B cell (primary cell): ENCODE results near the gene CTSH. TPM values are rescaled to one million over a fixed set of nuclear protein-coding genes. Genes with fewer than 3 reads are reported as not detected.
A peak's percentile ranks its signal among the peaks of the same experiment; 100 is the strongest.

Source experiments
- ATAC-seq: fragments of 200-7000 bp; cut with Tn5 transposase; one replicate; pipeline ENCODE4 v1.10.0; 2021; ENCODE audit warnings: low read depth, mild to moderate bottlenecking, moderate number of reproducible peaks, moderate library complexity
- CTCF ChIA-PET: fragments of 350-600 bp; sonication (Branson Sonifier 250); formaldehyde crosslinking; loops from one replicate; lab custom pipeline; 2021; ENCODE audit warnings: antibody characterized with exemption, inconsistent platforms; lab: Charles Lee
- POLR2A ChIA-PET: fragments of 350-600 bp; sonication (Branson Sonifier 250); formaldehyde crosslinking; loops from one replicate; lab custom pipeline; 2021; ENCODE audit warnings: antibody characterized with exemption; lab: Charles Lee
- DNase-seq: peaks from one replicate; pipeline ENCODE4 v3.0.0; 2013
- H2AFZ ChIP-seq: 2 replicates; pipeline ENCODE4 v1.6.1; 2012; ENCODE audit warnings: mild to moderate bottlenecking, low read depth, low read length; ENCODE audit not compliant: insufficient read depth, poor library complexity, severe bottlenecking
- H3K27ac ChIP-seq, 2 donors: 1 replicate in 1 of 2; 2 replicates in 1 of 2; pipeline ENCODE4 v1.5.1; 2012 to 2013; ENCODE audit warnings: low read length in 2 of 2, mild to moderate bottlenecking in 2 of 2, moderate library complexity in 1 of 2
- H3K27me3 ChIP-seq, 4 experiments: fragments of 200-600 bp in 1 of 4; sonication (generic) in 1 of 4; replicated peaks in 1 of 4; 1 replicate in 2 of 4; 2 replicates in 2 of 4; pipeline versions ENCODE4 v1.6.1 to v1.7.0; 2013 to 2016; ENCODE audit warnings: low read length in 3 of 4, mild to moderate bottlenecking in 2 of 4, mixed read lengths in 1 of 4, moderate library complexity in 1 of 4; ENCODE audit not compliant: insufficient read depth in 4 of 4, control insufficient read depth in 3 of 4; ENCODE audit errors: control extremely low read depth in 1 of 4
- H3K36me3 ChIP-seq, 2 experiments: replicated peaks in 1 of 2; 1 replicate in 1 of 2; 2 replicates in 1 of 2; pipeline versions ENCODE4 v1.6.1 to v1.7.1; 2013; ENCODE audit warnings: low read length in 1 of 2; ENCODE audit not compliant: insufficient read depth in 2 of 2, control insufficient read depth in 1 of 2; ENCODE audit errors: control extremely low read depth in 1 of 2, extremely low read depth in 1 of 2
- H3K4me1 ChIP-seq, 2 donors: fragments of 200-600 bp in 1 of 2; sonication (generic) in 1 of 2; 1 replicate in 1 of 2; 2 replicates in 1 of 2; pipeline versions ENCODE4 v1.5.1 to v1.6.1; 2013 to 2017; ENCODE audit warnings: low read length in 2 of 2; ENCODE audit not compliant: control insufficient read depth in 2 of 2, insufficient read depth in 2 of 2
- H3K4me2 ChIP-seq: replicated peaks from 2 replicates; pipeline ENCODE3; 2012; ENCODE audit warnings: mild to moderate bottlenecking, low read depth, low read length; ENCODE audit not compliant: poor library complexity, severe bottlenecking
- H3K4me3 ChIP-seq, 5 experiments: fragments of 200-600 bp in 1 of 5; sonication (generic) in 1 of 5; 1 replicate in 3 of 5; 2 replicates in 2 of 5; pipeline versions ENCODE4 v1.5.1 to v1.7.0; 2011 to 2016; ENCODE audit warnings: low read length in 4 of 5, mild to moderate bottlenecking in 4 of 5, low read depth in 2 of 5, control low read depth in 1 of 5, moderate library complexity in 1 of 5; ENCODE audit not compliant: insufficient read depth in 1 of 5; ENCODE audit errors: control extremely low read depth in 1 of 5, extremely low read depth in 1 of 5
- H3K79me2 ChIP-seq: fragments of 200-600 bp; sonication (generic); one replicate; pipeline ENCODE4 v1.6.0; 2016; ENCODE audit warnings: low read length; ENCODE audit not compliant: control insufficient read depth, insufficient read depth
- H3K9ac ChIP-seq: fragments of 200-600 bp; sonication (generic); 2 replicates; pipeline ENCODE4 v1.6.1; 2017; ENCODE audit warnings: mild to moderate bottlenecking, low read length, moderate library complexity
- H3K9me3 ChIP-seq, 3 donors: one replicate each; pipeline versions ENCODE4 v1.6.1 to v1.7.1; 2013; ENCODE audit warnings: low read length in 2 of 3; ENCODE audit not compliant: control insufficient read depth in 2 of 3, insufficient read depth in 1 of 3; ENCODE audit errors: control extremely low read depth in 1 of 3
- H4K20me1 ChIP-seq: 2 replicates; pipeline ENCODE4 v1.6.0; 2012; ENCODE audit warnings: mild to moderate bottlenecking, low read length; ENCODE audit not compliant: insufficient read depth, control insufficient read depth, poor library complexity, severe bottlenecking
- H3K27ac Mint-ChIP-seq: one replicate; pipeline ENCODE4 v1.8.0; 2021; ENCODE audit warnings: mixed read lengths
- H3K27me3 Mint-ChIP-seq: one replicate; pipeline ENCODE4 v1.8.0; 2021; ENCODE audit warnings: mixed read lengths
- H3K4me1 Mint-ChIP-seq: one replicate; pipeline ENCODE4 v1.8.0; 2021; ENCODE audit warnings: mixed read lengths
- H3K4me3 Mint-ChIP-seq: one replicate; pipeline ENCODE4 v1.8.0; 2021; ENCODE audit warnings: mixed read lengths
- H3K9me3 Mint-ChIP-seq: one replicate; pipeline ENCODE4 v1.8.0; 2022; ENCODE audit warnings: mixed read lengths; ENCODE audit not compliant: insufficient read depth
- EZH2 ChIP-seq: IDR thresholded peaks from 2 replicates; pipeline ENCODE4 v1.6.1; 2012; ENCODE audit warnings: borderline replicate concordance, low read depth, mild to moderate bottlenecking, moderate library complexity, low read length; ENCODE audit not compliant: insufficient read depth, poor library complexity, severe bottlenecking
- WGBS: methylation state at CpG from one replicate; pipeline ENCODE4 v1.1.5; 2013; ENCODE audit warnings: missing lambda C conversion rate; ENCODE audit not compliant: insufficient coverage; 5-methylcytosine and 5-hydroxymethylcytosine counted together
- intact Hi-C: fragments of 100-400 bp; cut with micrococcal nuclease; formaldehyde crosslinking; loops from one replicate; pipeline ENCODE4 v1.10.0; 2022
- polyA plus RNA-seq: library from polyadenylated mRNA; depleted of rRNA; stranded (reverse); fragments of >200 nt; gene quantifications from 2 replicates; pipeline ENCODE4 v1.2.3, GENCODE V29; 2012
- total RNA-seq, 2 donors: library from RNA; stranded (reverse); fragments of 120-200 nt in 1 of 2; gene quantifications; 1 replicate in 1 of 2; 2 replicates in 1 of 2; pipeline versions ENCODE4 v1.2.3 to v1.2.4, GENCODE V29; 2013 to 2022
- TF ChIP-seq, protein P1 (sequence below): fragments of 200-600 bp; IDR thresholded peaks from one replicate; pipeline ENCODE4 v1.8.0; 2022; ENCODE audit warnings: antibody characterized with exemption, mild to moderate bottlenecking

CTSH gene
- total and polyA plus RNA-seq, 2 donors (not counting 1 experiment from before 2014, with no cell fraction given): 399 to 441 TPM

DNA sequence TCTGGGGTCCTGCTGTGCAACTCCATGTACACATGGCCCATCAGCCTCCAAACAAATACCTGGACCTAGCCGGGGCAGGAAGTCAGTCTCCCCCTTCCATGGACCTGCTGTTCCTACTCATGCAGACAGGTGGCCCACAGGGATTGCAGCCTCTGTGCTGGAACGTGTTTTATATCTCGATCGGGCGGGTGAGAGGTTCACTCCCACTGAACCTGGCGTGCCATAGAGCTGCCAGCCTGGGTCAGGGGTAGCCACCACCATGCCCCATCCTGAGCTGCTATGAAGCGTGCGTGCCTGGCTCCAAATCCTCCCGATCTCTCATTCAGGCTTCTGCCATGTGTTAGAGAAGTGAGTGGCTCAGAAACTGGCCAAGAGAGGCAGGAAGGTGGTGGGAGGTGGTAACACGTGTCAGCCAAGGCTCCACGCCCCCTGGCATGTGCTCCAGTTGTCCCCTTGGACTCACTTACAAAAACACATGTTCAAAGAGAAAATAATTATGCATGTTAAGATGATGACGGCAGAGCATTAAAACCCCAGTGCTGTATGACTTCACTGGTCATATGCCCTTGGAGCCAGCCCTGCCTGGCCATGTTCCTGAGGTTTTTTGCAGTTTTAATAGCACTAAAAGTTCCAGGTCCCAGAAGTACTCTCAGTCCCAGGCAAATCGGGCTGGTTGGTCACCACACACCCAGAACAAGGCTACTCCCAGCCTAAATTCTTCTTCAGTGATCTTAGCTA lies 30.6 kb downstream of the CTSH start:
- Histone ChIP-seq H4K20me1 (peaks cover 29% of the 10 kb centered on the region), H3K4me3 (no peak overlapping the region), H3K9ac (no peak overlapping the region), H3K27me3 (no peaks in the 10 kb centered on the region), H3K79me2 (peaks cover 9% of the 10 kb centered on the region), H3K27ac (no peak overlapping the region), H3K4me1 (peaks cover 3 to 7% of the 10 kb centered on the region in 2 donors), H2AFZ (no peak overlapping the region), H3K9me3 (no peaks in the 10 kb centered on the region), H3K4me2 (no peak overlapping the region), H3K36me3 (peaks cover under 1 to 41% of the 10 kb centered on the region in 2 experiments)
- 95% methylated on average over 10 of the region's 13 CpGs for WGBS
- POLR2A ChIA-PET: no interaction called here
- DNase-seq (no peak), ATAC-seq (no peak)
- peaks cover 20% of the 10 kb centered on the region for H3K4me1 Mint-ChIP-seq
- H3K9me3 Mint-ChIP-seq: no peaks in the 10 kb centered on the region
- no peaks in the 10 kb centered on the region for H3K27me3 Mint-ChIP-seq
- H3K4me3 Mint-ChIP-seq: no peak overlapping the region
- TF ChIP-seq EZH2: no peak
- TF ChIP-seq, protein P1, sequence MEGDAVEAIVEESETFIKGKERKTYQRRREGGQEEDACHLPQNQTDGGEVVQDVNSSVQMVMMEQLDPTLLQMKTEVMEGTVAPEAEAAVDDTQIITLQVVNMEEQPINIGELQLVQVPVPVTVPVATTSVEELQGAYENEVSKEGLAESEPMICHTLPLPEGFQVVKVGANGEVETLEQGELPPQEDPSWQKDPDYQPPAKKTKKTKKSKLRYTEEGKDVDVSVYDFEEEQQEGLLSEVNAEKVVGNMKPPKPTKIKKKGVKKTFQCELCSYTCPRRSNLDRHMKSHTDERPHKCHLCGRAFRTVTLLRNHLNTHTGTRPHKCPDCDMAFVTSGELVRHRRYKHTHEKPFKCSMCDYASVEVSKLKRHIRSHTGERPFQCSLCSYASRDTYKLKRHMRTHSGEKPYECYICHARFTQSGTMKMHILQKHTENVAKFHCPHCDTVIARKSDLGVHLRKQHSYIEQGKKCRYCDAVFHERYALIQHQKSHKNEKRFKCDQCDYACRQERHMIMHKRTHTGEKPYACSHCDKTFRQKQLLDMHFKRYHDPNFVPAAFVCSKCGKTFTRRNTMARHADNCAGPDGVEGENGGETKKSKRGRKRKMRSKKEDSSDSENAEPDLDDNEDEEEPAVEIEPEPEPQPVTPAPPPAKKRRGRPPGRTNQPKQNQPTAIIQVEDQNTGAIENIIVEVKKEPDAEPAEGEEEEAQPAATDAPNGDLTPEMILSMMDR: no peak
- CTCF ChIA-PET: interaction anchor here (0.5 to 11.4 kb wide), 8 partner anchors 31 to 270 kb away, joined by 3 to 248 read pairs (median 4); partner anchors contain the start of gene CTSH
- intact Hi-C loops: no loop called here
- peak overlapping the region; percentile 5 for H3K27ac Mint-ChIP-seq

DNA sequence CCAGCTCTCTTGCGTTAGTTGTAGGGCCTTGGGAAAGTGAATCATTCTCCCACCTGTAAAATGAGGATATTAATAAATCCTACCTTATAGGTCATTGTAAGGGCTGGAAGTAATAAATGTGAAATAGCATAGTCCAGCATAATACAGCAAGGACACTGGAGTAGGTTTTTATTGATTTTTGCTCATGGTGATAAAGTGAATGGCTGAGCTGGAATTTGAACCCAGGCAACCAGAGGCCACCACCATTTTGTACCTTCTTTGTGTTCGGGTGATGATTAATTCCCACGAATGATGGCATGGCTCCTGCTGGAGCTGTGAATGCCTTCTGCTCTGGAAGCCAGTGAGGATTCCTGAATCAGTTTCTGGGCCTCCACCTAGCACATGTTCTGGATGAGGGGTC lies 31.8 kb downstream of the CTSH start:
- Histone ChIP-seq H4K20me1 (peaks cover 30% of the 10 kb centered on the region), H3K4me2 (no peak overlapping the region), H3K4me1 (peaks cover 3 to 7% of the 10 kb centered on the region in 2 donors), H2AFZ (no peak overlapping the region), H3K27ac (no peak overlapping the region), H3K27me3 (no peaks in the 10 kb centered on the region), H3K9me3 (no peaks in the 10 kb centered on the region), H3K4me3 (no peak overlapping the region), H3K36me3 (peaks cover 0 to 40% of the 10 kb centered on the region in 2 experiments), H3K9ac (no peak overlapping the region), H3K79me2 (peaks cover 9% of the 10 kb centered on the region)
- intact Hi-C loops: no loop called here
- H3K4me3 Mint-ChIP-seq: no peak overlapping the region
- no peaks in the 10 kb centered on the region for H3K9me3 Mint-ChIP-seq
- no peaks in the 10 kb centered on the region for H3K27me3 Mint-ChIP-seq
- TF ChIP-seq, protein P1: no peak
- no peak for TF ChIP-seq EZH2
- ATAC-seq (no peak), DNase-seq (no peak)
- ChIA-PET CTCF (interaction anchor here (1.2 to 11.4 kb wide), 5 partner anchors 40 to 271 kb away, joined by 3 to 248 read pairs (median 8); no protein-coding TSS in a partner anchor), POLR2A (no interaction called here)
- 100% methylated on average over 2 of the region's 3 CpGs for WGBS
- H3K27ac Mint-ChIP-seq: no peak overlapping the region
- H3K4me1 Mint-ChIP-seq: peaks cover 26% of the 10 kb centered on the region
